GM19324 (cell line): ENCODE data around the gene ADAMTS8.

Experiments used
- ATAC-seq: cut with Tn5 transposase; IDR thresholded peaks from one replicate; pipeline ENCODE4 v1.9.1; 2021; ENCODE audit warnings: mild to moderate bottlenecking, moderate library complexity; ENCODE audit not compliant: unreplicated experiment, low FRiP score

Gene ADAMTS8

GRCh38 chr11:130400781-130401483 lies 27.5 kb downstream of the ADAMTS8 start:
- ATAC-seq, result no peak

GRCh38 chr11:130399196-130399595 lies 29.2 kb downstream of the ADAMTS8 start:
- ATAC-seq, result no peak

- no peak for ATAC-seq
Measured at GRCh38 chr11:130397780-130398179, 30.6 kb downstream of the ADAMTS8 start.

- no peak for ATAC-seq
Measured at GRCh38 chr11:130396965-130397364, 31.4 kb downstream of the ADAMTS8 start.

GRCh38 chr11:130394615-130395014 lies 33.8 kb downstream of the ADAMTS8 start:
- no peak for ATAC-seq

- no peak for ATAC-seq
Measured at GRCh38 chr11:130391711-130392110, 36.7 kb downstream of the ADAMTS8 start.

GRCh38 chr11:130390071-130390758 lies 38.2 kb downstream of the ADAMTS8 start:
- no peak for ATAC-seq

- ATAC-seq, result no peak
Measured at GRCh38 chr11:130389335-130389935, 39.0 kb downstream of the ADAMTS8 start.

GRCh38 chr11:130388607-130389205 lies 39.7 kb downstream of the ADAMTS8 start:
- no peak for ATAC-seq

- ATAC-seq, result no peak
Measured at GRCh38 chr11:130386056-130386455, 42.4 kb downstream of the ADAMTS8 start.

GRCh38 chr11:130383344-130384211 lies 44.8 kb downstream of the ADAMTS8 start:
- ATAC-seq, result no peak

GRCh38 chr11:130381317-130381716 lies 47.1 kb downstream of the ADAMTS8 start:
- ATAC-seq, result no peak

- ATAC-seq, result no peak
Measured at GRCh38 chr11:130380778-130381177, 47.6 kb downstream of the ADAMTS8 start.

GRCh38 chr11:130379276-130379675 lies 49.1 kb downstream of the ADAMTS8 start:
- no peak for ATAC-seq

- ATAC-seq, result no peak
Measured at GRCh38 chr11:130370845-130371590, 57.4 kb downstream of the ADAMTS8 start.

GRCh38 chr11:130369713-130370112 lies 58.7 kb downstream of the ADAMTS8 start:
- ATAC-seq, result no peak

- no peak for ATAC-seq
Measured at GRCh38 chr11:130369141-130369691, 59.2 kb downstream of the ADAMTS8 start.

- no peak for ATAC-seq
Measured at GRCh38 chr11:130359419-130359818, 69.0 kb downstream of the ADAMTS8 start.

GRCh38 chr11:130358398-130358797 lies 70.0 kb downstream of the ADAMTS8 start:
- no peak for ATAC-seq
